Adrenal gland (tissue), 12 donors: ENCODE data around the gene SLC13A3. TPM values are rescaled to one million over a fixed set of nuclear protein-coding genes. Genes with fewer than 3 reads are reported as not detected.

Experiments used
- DNase-seq, 7 donors: peaks; one replicate each; pipeline ENCODE4 v3.0.0-alpha.2; 2019 to 2020
- H3K27ac ChIP-seq, 5 donors: fragments of 200-600 bp; sonication (generic) in 4 of 5; 1 replicate in 3 of 5; 2 replicates in 2 of 5; pipeline versions ENCODE4 v1.5.1 to v1.8.0; 2016 to 2020; ENCODE audit warnings: mild to moderate bottlenecking in 1 of 5
- H3K27me3 ChIP-seq: fragments of 200-600 bp; 2 replicates; pipeline ENCODE4 v1.8.0; 2021
- H3K36me3 ChIP-seq, 2 donors: fragments of 200-600 bp; replicated peaks in 1 of 2; 1 replicate in 1 of 2; 2 replicates in 1 of 2; pipeline versions ENCODE4 v1.5.1 to v1.8.0; 2018 to 2022
- H3K4me1 ChIP-seq, 2 donors: fragments of 200-600 bp; replicated peaks in 1 of 2; 1 replicate in 1 of 2; 2 replicates in 1 of 2; pipeline versions ENCODE4 v1.5.1 to v1.8.0; 2018 to 2021
- H3K4me3 ChIP-seq, 4 donors: fragments of 200-600 bp; sonication (generic) in 3 of 4; one replicate each; pipeline ENCODE4 v1.5.1; 2016 to 2018
- H3K9me3 ChIP-seq, 3 donors: fragments of 200-600 bp; sonication (generic) in 1 of 3; replicated peaks in 1 of 3; 1 replicate in 2 of 3; 2 replicates in 1 of 3; pipeline versions ENCODE4 v1.5.1 to v1.8.0; 2016 to 2021
- CTCF ChIP-seq, 6 experiments: fragments of 450-650 bp in 4 of 6; fragments of 200-600 bp in 2 of 6; sonication (generic) in 1 of 6; IDR thresholded peaks; 1 replicate in 5 of 6; 2 replicates in 1 of 6; pipeline versions ENCODE4 v1.5.1 to v1.8.0; 2016 to 2021; ENCODE audit warnings: antibody characterized with exemption in 6 of 6, mild to moderate bottlenecking in 2 of 6, moderate library complexity in 1 of 6
- POLR2A ChIP-seq, 2 donors: fragments of 450-650 bp; IDR thresholded peaks; one replicate each; pipeline ENCODE4 v1.6.1; 2017; ENCODE audit warnings: antibody characterized with exemption in 2 of 2, mild to moderate bottlenecking in 2 of 2, moderate library complexity in 1 of 2
- WGBS, 4 donors: extraction: QIAGEN DNeasy Blood & Tissue Kit in 2 of 4; methylation state at CpG; one replicate each; pipeline versions ENCODE4 v1.1.5 to v1.1.7; 2013 to 2017; 5-methylcytosine and 5-hydroxymethylcytosine counted together
- intact Hi-C, 2 donors: fragments of 100-400 bp; cut with DNase I; formaldehyde crosslinking; loops; one replicate each; pipeline versions ENCODE4 v1.14.1 to v1.15.0; 2022 to 2023
- polyA plus RNA-seq, 3 donors: library from polyadenylated mRNA; stranded (reverse); fragments of 200-250 nt in 2 of 3; fragments of 350-450 nt in 1 of 3; fragmentation: Illumina TruSeq in 1 of 3; extraction: RNeasy Lipid Tissue Mini Kit (QIAGEN cat#74804) in 1 of 3; gene quantifications; one replicate each; pipeline ENCODE4 v1.2.3, GENCODE V29; 2013 to 2014
- total RNA-seq, 9 donors: library from RNA; depleted of rRNA in 4 of 9; stranded (reverse); fragments of >200 nt in 4 of 9; fragments of 120-200 nt in 1 of 9; fragmentation: NEBNext Ultra II Directional in 1 of 9; extraction: Animal tissue kit (Norgen Biotek cat#: 25700) in 1 of 9; gene quantifications; one replicate each; pipeline versions ENCODE4 v1.1.0 to v1.2.4, GENCODE V29; 2013 to 2023
- donor health status: healthy with polysubstance abuse.
- donor health status: Bipolar disorder and iron deficiency.
- donor health status: DM: yes; HTN: yes; CAD: no.
- donor health status: DM: no; HTN: no; CAD: no.
- donor health status: DM: no; HTN: no; CAD: no.
- donor health status: DM: yes; HTN: yes; CAD: no.

The SLC13A3 gene
- total and polyA plus RNA-seq, 12 donors: 1.5 to 11.2 (median 3.9) TPM

- no peaks in the 10 kb centered on the region for H3K9me3 ChIP-seq
- intact Hi-C loops: no loop called here
- no peaks in the 10 kb centered on the region for H3K36me3 ChIP-seq
- H3K27ac ChIP-seq: no peak overlapping the region
- H3K4me3 ChIP-seq: no peak overlapping the region
- H3K27me3 ChIP-seq: no peaks in the 10 kb centered on the region
- TF ChIP-seq CTCF (IDR thresholded peaks at IDR 0.05): no peak
- no peak for TF ChIP-seq POLR2A (IDR thresholded peaks at IDR 0.05)
- no peaks in the 10 kb centered on the region for H3K4me1 ChIP-seq
- DNase-seq: no peak
Observed at GRCh38 chr20:46601603-46602122, 49.6 kb downstream of the SLC13A3 start.

- WGBS, 4 donors: 67 to 80% (median 77%) methylated on average over 1 of the region's 1 CpG
- Histone ChIP-seq H3K27ac (no peak overlapping the region), H3K4me1 (no peaks in the 10 kb centered on the region), H3K36me3 (no peaks in the 10 kb centered on the region), H3K4me3 (no peak overlapping the region), H3K9me3 (no peaks in the 10 kb centered on the region), H3K27me3 (no peaks in the 10 kb centered on the region)
- no peak for TF ChIP-seq CTCF (IDR thresholded peaks at IDR 0.05)
- no peak for TF ChIP-seq POLR2A (IDR thresholded peaks at IDR 0.05)
- DNase-seq: no peak
- intact Hi-C loops: no loop called here
Observed at GRCh38 chr20:46600286-46600752, 50.9 kb downstream of the SLC13A3 start.

GRCh38 chr20:46599227-46599987 is 51.9 kb downstream of the SLC13A3 start:
- no peak overlapping the region for H3K4me3 ChIP-seq
- DNase-seq: no peak
- H3K27ac ChIP-seq: no peak overlapping the region
- H3K36me3 ChIP-seq: no peaks in the 10 kb centered on the region
- WGBS, 4 donors: 91 to 93% (median 92%) methylated on average over 8 of the region's 8 CpGs
- H3K4me1 ChIP-seq: no peaks in the 10 kb centered on the region
- intact Hi-C loops: no loop called here
- H3K27me3 ChIP-seq: no peaks in the 10 kb centered on the region
- no peaks in the 10 kb centered on the region for H3K9me3 ChIP-seq
- no peak for TF ChIP-seq POLR2A (IDR thresholded peaks at IDR 0.05)
- no peak for TF ChIP-seq CTCF (IDR thresholded peaks at IDR 0.05)

GRCh38 chr20:46595933-46596332 is 55.3 kb downstream of the SLC13A3 start:
- no peak overlapping the region for H3K27ac ChIP-seq
- H3K36me3 ChIP-seq: no peaks in the 10 kb centered on the region
- no peak for TF ChIP-seq POLR2A (IDR thresholded peaks at IDR 0.05)
- no peak for TF ChIP-seq CTCF (IDR thresholded peaks at IDR 0.05)
- no peak for DNase-seq
- intact Hi-C loops: no loop called here
- 92 to 95% (median 94%) methylated on average over 8 of the region's 8 CpGs for WGBS, 4 donors
- no peak overlapping the region for H3K4me3 ChIP-seq
- H3K27me3 ChIP-seq: no peaks in the 10 kb centered on the region
- H3K9me3 ChIP-seq: no peaks in the 10 kb centered on the region
- no peaks in the 10 kb centered on the region for H3K4me1 ChIP-seq
